ENCODE measurements around the gene CFAP97D2. TPM values are rescaled to one million over a fixed set of nuclear protein-coding genes. Genes with fewer than 3 reads are reported as not detected.
"Not testable (repeated sequence)": the region's sequence is repeated elsewhere in the genome, so short reads cannot be mapped to it uniquely, and the experiment has no call there.

Gene CFAP97D2
- total RNA-seq, 1 donor from 2014 or later, result not detected

- Histone ChIP-seq H3K27me3 (ENCODE audit: control insufficient read depth, insufficient read depth, low read length) (no peaks in the 10 kb centered on the region), H3K4me3 (ENCODE audit: low read depth, low read length) (no peak overlapping the region), H3K36me3 (ENCODE audit: control insufficient read depth, insufficient read depth, low read length) (peaks cover 12% of the 10 kb centered on the region)
- FAIRE-seq, result no peak
- TF ChIP-seq CTCF (IDR thresholded peaks at IDR 0.05; ENCODE audit: insufficient read depth, low read length, severe bottlenecking), result no peak
- DNase-seq (ENCODE audit: low read depth), result no peak
Measured at GRCh38 chr13:114259374-114259773, 80.3 kb downstream of the CFAP97D2 start.

GRCh38 chr13:114259974-114260373, 80.9 kb downstream of the CFAP97D2 start:
- H3K27me3 ChIP-seq (ENCODE audit: control insufficient read depth, insufficient read depth, low read length), result no peaks in the 10 kb centered on the region
- peaks cover 12% of the 10 kb centered on the region for H3K36me3 ChIP-seq (ENCODE audit: control insufficient read depth, insufficient read depth, low read length)
- FAIRE-seq, result no peak
- no peak for TF ChIP-seq CTCF (IDR thresholded peaks at IDR 0.05; ENCODE audit: insufficient read depth, low read length, severe bottlenecking)
- no peak overlapping the region for H3K4me3 ChIP-seq (ENCODE audit: low read depth, low read length)
- no peak for DNase-seq (ENCODE audit: low read depth)

- no peak for FAIRE-seq
- DNase-seq (ENCODE audit: low read depth), result no peak
- TF ChIP-seq CTCF (IDR thresholded peaks at IDR 0.05; ENCODE audit: insufficient read depth, low read length, severe bottlenecking), result no peak
- Histone ChIP-seq H3K36me3 (ENCODE audit: control insufficient read depth, insufficient read depth, low read length) (peaks cover 12% of the 10 kb centered on the region), H3K4me3 (ENCODE audit: low read depth, low read length) (no peak overlapping the region), H3K27me3 (ENCODE audit: control insufficient read depth, insufficient read depth, low read length) (no peaks in the 10 kb centered on the region)
Measured at GRCh38 chr13:114260814-114261213, 81.8 kb downstream of the CFAP97D2 start.

GRCh38 chr13:114261328-114261965, 82.4 kb downstream of the CFAP97D2 start:
- no peak for TF ChIP-seq CTCF (IDR thresholded peaks at IDR 0.05; ENCODE audit: insufficient read depth, low read length, severe bottlenecking)
- Histone ChIP-seq H3K36me3 (ENCODE audit: control insufficient read depth, insufficient read depth, low read length) (peaks cover 12% of the 10 kb centered on the region), H3K27me3 (ENCODE audit: control insufficient read depth, insufficient read depth, low read length) (no peaks in the 10 kb centered on the region), H3K4me3 (ENCODE audit: low read depth, low read length) (no peak overlapping the region)
- no peak for FAIRE-seq
- DNase-seq (ENCODE audit: low read depth), result no peak

GRCh38 chr13:114263578-114263977, 84.5 kb downstream of the CFAP97D2 start:
- no peak for TF ChIP-seq CTCF (IDR thresholded peaks at IDR 0.05; ENCODE audit: insufficient read depth, low read length, severe bottlenecking)
- DNase-seq (ENCODE audit: low read depth), result no peak
- no peak for FAIRE-seq
- Histone ChIP-seq H3K4me3 (ENCODE audit: low read depth, low read length) (no peak overlapping the region), H3K27me3 (ENCODE audit: control insufficient read depth, insufficient read depth, low read length) (no peaks in the 10 kb centered on the region), H3K36me3 (ENCODE audit: control insufficient read depth, insufficient read depth, low read length) (peaks cover 12% of the 10 kb centered on the region)

- H3K27me3 ChIP-seq (ENCODE audit: control insufficient read depth, insufficient read depth, low read length); H3K4me3 ChIP-seq (ENCODE audit: low read depth, low read length); FAIRE-seq; DNase-seq (ENCODE audit: low read depth): not testable (repeated sequence)
- H3K36me3 ChIP-seq (ENCODE audit: control insufficient read depth, insufficient read depth, low read length), result peaks cover 11% of the 10 kb centered on the region
Measured at GRCh38 chr13:114264313-114264712, 85.3 kb downstream of the CFAP97D2 start.
